ENCODE measurements around the gene ABCC5. TPM values are rescaled to one million over a fixed set of nuclear protein-coding genes. Genes with fewer than 3 reads are reported as not detected.

The ABCC5 gene
- total RNA-seq, 1 donor from 2014 or later, result 35.8 TPM

DNA sequence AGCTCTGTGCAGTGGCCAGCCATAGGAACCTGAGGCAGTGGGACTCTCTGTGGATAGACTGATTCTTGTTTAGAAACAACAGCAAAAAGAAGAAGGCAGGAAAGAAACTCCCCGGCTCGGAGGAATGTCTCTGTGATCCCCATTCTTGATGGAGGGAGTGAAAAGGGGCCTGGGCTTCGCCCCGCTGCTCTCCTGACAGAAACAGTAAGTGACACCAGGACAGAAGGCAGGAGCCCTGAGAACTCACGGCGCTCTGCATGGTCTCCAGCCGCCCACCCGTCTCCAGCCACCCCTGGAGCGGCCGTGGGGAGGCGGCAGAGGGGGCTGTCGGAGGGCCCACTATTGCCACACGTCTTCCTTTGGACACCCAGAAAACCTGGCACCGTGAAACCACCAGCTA is 97.3 kb downstream of the ABCC5 start:
- no peak for ATAC-seq

DNA sequence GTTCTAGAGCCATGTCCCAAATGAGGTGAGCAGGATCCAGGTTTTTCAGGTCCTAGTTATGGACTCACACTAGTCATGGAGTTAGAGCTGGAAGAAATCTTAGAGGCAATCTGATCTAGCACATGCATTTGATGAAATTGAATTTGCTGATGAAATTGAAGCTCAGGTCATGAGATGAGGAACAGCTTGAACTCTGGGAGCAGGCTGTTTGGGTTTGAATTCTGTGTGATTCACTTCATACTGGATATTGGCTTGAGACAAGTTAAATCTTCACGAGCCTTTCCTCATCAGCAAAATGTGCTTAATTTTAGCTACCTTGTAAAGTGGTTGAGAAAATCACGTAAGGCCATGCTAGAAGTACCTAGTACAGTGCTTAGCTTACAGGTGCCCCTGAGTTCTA is 99.5 kb downstream of the ABCC5 start:
- no peak for ATAC-seq

DNA sequence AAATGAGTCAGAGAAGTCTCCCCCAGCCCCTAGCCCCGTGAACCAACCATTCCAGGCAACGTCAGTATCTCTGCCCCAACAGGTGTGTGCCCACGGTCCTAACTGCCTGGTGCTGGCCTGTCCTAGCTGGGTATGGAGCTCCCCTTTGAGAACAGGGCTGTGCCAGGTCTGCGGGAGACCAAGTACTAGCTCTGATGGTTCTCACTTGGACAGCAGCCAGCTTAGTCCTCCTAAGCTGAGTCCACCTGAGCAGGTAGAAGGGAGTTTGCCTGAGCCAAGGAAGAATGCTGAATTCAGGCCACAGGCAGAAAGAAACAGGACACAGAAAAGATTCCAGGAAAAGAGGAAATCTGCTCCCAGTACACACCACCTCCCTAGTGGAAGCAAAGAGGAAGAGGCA is 99.9 kb downstream of the ABCC5 start:
- ATAC-seq, result no peak

DNA sequence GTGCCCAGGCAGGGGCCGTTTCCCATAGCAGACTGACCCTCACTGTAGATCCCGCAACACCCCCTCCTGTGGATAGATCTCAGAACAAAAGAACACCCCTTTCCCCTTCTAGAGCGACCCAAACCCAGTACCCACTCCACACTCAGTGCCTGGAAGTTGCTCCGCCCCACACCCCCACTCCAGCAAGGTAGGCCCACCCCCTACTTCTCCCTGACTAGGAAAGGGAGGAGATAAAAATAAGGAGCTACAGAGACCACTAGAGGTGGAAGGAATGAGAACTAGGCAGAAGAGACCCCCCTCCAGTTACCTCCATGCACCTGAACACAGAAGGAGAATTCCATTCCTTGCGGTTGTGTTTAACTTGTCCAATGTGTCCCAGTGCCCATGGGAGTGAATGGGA is 102.8 kb downstream of the ABCC5 start:
- ATAC-seq, result no peak

DNA sequence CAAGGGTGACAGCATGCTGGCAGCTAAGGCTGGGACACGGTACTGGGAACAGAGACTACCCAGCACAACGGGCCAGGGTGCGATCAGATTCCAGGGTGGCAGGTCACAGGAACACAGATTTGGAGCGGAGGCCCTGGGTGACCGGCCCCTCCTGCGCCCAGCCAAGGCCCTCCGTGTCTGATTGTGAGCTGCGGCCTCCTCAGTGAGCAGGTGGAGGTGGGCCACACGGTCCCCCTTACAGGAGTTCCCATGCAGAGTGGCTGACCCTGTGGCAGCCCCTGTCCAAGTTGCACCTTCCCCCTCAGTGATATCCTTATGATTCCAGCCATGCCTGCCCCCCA is 104.1 kb downstream of the ABCC5 start:
- ATAC-seq, result no peak

DNA sequence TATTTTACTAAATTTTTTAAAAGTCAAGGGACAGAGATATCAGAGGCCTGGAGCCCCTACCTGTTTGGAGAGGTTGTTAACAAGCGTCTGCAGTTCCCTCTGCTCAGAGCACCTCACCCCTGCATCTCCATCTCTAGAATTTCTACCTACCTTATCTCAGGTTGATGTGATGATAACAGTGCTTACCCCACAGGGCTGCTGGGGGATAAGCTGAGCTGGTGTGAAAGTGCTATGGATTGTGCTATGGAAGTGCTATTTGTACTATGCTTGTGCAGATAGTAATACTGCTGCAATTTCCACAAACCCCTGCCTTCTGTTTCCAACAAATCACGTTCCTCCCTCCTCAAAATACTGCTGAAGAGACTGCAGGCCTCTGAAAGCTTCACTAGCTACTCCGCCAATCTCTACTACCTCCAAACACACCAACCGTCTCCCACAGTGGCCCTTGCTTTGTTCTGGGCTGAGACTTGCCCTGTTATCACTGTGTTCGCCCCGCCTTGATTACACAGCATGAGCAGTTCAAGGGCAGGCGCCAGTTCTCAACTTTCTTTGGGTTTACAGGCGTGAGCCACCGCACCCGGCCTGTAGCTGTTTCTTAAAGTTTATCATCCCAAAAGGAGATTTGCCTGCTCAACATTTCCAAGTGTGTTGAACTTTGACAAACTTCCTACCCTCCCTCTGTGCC is 104.6 kb downstream of the ABCC5 start:
- ATAC-seq, result peak; percentile 59

DNA sequence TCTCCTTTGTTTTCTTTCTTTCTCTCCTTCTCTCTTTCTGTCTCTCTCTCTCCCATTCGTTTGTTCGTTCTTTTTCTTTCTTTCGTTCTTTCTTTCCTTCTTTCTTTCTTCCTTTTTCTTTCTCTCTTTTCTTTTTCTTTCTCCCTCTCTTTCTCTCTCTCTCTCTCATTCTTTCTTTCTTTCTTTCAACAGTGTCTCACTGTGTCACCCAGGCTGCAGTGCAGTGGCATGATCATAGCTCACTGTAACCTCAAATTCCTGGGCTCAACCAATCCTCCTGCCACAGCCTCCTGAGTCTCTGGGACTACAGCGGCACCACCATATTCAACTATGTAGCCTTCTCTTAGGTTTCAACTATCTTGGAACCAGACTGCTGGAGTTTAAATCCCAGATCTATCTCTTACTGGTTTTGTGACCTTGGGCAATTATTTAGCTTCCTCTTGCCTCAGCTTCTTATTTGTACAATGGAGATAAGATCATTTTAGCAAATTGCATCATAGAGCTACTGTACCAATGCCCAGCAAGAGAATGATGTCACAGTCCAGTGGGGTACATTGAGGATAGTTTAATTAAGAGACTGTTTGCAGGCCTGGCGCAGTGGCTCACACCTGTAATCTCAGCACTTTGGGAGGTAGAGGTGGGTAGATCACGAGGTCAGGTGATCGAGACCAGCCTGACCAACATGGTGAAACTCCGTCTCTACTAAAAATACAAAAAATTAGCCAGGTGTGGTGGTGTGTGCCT is 105.7 kb downstream of the ABCC5 start:
- no peak for ATAC-seq

DNA sequence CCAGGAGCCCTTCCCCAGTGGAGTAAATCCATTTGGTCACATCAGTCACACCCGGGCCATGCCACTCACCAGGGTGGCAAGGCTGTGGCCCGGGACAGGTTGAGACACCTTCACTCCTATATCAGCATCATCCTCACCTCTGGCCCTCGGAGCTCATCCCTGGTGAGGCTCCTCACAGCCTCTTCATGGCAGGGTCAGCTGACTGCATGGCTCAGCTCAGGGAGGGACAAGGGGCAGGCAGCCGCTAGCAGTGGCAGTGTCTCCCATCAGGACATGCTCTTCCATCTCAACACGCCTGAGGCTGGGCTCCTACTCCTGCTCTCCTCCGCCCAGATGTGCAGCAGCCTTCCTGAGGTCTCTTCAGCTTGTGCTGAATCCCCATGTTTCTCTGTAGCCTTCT is 106.6 kb downstream of the ABCC5 start:
- ATAC-seq, result no peak

DNA sequence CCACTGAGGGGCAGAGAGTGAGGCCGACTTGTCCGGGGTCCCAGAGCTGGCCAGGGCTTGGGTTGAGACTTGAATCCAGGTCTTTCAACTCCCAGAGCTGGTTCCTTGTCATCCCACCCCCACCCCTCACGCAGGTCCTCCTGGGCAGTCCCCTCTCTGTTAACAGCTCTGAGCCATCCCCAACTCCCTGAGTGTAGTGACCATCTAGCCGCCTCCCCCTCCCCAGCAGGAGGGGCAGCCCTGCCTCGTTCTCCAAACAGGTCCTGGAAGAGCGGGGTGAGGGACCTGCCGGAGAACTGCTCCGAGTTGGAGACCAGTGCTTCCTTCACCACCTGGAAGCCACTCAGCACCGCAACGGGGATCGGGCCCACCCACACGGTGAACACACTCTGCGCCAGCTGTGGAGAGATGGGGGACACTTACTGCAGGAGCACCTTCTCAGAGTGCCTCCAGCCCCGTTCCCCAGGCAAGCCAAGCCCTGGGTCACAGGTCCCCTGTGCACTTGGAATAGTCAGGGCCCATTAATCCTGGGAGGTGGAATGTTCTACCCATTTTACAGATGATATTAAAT is 108.6 kb downstream of the ABCC5 start:
- ATAC-seq, result no peak

DNA sequence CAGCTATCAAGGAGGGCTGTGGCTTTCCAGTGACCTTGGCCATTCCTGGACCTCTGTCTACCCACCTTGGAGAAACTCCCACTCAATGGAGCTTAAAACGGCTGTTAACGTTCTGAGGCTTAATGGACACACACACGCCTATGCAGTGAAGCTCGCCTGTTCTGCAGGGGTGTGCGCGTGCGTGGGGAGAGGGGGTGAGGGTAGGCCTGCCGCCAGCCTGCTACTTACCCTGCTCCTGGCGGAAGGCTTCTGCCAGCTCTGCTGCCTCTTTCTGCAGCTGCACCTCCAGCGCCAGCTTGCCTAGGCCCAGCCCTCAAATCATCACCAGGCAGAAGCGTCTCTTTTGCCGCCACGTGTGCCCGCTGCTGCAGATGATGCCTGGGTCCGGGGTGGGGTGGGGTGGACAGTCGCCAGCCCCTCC is 109.8 kb downstream of the ABCC5 start:
- peak; percentile 22 for ATAC-seq

DNA sequence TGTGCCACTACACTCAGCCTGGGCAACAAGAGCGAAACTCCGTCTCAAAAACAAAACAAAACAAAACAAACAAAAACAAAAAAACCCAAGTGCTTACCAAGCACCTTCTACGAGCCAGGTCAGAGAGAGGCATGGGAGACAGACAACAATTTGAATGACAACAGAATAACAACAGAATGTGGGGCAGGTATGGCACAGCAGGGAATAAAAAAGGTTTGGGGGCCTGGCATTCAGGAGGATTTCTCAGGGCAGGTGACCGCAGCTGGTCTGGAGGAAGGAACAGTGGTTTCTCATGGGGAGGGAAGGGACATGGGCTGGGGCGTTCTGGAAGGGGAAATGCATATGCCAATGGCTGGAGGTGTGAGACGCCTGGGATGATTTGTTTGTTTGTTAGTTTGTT is 110.5 kb downstream of the ABCC5 start:
- no peak for ATAC-seq

DNA sequence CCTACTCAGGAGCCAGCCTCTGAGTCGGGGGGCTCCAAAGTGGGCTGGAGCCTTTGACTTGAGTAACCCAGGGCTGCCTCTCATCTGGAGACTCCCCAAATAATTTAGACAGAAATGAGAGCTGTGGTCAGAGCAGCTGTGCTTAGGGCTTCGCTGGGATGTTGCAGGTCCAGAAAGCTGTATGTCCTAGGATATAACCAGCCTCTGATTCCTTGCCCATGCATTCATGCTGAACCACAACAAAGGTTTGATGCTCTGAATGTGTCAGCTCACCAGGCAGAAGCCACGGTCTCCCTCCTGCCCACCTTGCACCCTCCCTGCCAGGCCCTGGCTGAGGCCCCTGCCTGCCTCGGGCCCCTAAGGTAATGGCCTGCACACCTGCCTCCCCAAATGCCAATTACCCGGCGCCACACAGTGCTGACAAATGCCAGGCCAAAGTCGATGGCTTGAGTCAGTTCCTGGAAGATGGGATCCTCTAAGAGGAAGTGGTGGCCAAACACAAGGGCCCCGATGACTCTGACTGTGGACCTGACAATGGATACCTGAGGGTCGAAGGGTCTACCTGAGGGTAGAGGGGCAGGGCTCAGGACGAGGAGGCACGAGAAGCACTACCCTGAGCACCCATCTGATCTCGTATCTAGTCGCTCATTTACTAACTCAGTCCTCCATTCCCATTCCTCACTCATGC is 111.3 kb downstream of the ABCC5 start:
- no peak for ATAC-seq

DNA sequence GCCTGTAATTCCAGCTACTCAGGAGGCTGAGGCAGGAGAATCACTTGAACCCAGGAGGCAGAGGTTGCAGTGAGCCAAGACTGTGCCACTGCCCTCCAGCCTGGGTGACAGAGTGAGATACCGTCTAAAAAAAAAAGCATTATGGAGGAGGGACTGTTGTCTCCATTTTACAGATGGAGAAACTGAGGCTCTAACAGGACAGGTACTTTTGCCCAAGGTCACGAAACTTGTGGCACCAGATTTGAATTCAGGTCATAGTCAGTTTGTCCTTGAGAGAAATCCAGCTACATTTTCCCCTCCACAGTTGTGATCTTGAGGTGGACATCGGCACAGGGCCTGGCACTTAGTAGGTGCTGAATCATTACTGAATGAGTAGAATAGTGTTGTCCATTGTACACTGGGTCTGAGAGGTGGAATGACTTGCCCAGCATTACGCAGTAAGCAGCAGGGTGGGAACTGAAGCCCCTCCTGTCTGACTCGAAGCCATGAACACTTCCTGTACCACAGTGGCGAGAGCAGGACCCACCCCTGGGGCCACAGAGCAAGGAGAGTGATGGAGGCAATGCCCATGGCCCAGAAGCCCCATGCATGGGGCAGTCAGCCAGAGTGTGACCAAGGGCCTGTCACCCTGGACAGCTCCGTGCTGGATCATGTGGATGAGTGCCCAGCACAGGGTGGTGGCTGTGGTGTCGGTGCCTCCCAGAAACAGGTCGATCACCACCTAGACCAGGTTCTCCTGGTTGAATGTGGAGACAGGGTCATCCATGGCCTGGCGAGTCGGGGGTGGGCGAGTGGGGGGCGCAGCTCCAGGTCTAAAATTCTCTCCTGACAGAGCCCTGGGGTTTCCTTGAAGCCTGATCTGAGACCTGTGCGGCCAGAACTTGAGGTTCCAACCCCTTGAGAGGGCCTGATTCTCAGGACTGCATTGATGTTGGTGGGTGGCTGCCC is 112.6 kb downstream of the ABCC5 start:
- ATAC-seq, result peak; percentile 46

DNA sequence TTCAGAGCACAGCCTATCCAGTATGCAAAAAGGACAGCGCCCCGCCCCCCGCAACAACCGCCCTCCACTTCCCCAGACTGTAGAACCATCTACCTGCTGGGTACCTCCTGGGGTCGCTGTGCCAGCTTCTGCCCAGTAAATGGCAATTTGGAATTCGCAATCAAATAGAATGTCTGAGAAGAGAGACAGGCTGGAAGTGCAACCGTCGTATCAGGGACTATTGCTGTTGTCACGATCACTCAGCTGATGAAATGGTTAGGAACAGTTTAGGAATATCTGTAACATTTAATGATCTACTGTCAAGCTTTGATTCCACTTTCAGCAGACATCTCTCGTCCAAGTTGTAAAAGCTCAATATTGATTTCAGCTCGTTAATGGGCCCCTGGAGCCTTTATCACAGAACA is 119.7 kb downstream of the ABCC5 start:
- ATAC-seq, result no peak

DNA sequence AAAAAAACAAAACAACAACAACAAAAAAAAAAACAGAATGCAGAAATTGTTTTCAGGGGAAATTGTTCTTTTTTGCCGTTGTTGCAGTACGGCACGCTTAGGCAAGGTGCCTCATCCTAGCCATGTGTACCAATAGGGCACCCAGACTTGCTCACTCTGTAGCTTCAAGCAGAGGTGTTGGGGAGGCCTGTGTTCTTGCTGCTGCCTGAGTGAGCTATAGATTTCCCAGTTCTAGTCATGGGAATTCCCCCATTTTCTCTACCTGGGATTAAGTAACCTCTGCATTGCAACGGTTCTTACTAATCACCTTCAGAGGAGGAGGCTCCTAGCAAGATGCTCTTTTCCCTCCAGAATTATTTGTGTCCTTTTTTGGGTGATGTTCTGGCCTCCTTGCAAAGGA is 120.1 kb downstream of the ABCC5 start:
- ATAC-seq, result peak; percentile 42

DNA sequence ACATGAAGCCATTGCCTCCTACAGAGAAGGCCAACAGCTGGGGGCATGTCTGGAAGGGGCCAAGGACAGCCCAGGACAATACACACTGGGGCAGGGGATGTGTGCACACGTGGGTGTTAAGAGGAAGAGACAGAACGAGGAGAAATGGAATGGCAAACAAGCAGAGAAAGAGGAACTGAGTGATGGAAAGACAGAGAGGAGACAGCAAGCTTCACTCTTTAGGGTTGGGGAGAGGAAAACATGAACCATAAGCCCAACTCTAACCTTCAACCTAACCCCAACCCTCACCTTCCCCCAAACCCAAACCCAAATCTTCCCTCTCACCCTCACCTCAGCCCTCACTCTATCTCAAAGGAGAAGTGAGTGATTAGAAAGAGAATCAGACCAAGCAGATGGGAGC is 121.1 kb downstream of the ABCC5 start:
- no peak for ATAC-seq

DNA sequence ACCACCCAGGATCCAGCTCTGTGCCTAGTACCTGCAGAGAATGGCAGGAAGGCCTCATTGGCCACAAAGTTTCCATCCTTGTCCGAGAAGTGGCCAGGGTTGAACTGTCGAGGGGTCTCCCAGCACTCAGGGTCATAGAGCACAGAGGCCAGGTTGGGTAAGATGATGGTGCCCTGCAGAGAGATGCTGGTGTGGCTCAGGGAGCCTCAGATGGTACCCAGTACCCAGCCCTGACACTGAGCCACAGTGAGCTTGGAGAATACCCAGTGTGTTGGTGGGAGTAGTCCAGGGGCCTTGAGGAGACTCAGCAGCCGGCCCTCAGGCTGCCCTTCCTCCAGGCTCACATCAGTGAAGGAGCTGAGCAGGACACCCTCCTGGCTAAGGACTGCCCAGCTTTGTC is 121.5 kb downstream of the ABCC5 start:
- ATAC-seq, result peak; percentile 14

DNA sequence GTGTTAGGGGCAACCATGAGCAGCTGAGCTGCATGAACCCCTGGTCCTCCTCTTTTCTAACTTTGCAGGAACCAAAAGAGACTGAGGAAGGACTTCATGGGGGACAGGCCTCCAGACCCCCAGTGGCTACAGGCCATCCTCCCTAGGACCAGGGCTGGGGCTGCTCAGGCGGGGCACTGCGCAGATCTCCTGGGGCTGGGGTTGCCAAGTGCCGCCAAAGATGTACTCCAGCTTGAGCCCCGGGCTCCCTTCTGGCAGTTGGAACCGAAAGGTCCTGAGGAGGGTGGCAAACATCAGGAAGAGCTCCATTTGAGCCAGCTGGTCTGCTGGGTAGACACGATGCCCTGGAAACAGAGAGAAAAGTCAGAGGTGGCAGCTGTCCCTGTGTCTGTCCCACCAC is 121.9 kb downstream of the ABCC5 start:
- ATAC-seq, result no peak

DNA sequence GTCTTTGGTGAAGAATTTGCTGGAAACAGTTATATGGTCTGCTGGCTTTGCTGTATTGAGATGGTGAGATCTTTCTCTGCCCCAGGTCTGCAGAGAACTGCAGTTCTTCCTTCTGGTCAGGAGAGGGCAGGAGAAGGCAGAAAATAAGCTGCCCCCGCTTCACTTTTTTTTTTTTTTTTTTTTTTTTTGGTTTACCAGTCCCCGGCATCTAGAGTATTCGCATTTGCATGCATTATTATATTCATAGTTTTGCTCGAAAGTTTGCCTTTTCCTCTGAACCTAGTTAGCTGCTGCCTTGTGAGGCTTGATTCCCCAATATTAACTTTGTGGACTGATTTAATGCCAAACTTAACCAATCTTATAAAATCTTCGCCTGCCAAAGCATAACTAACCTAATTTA is 122.4 kb downstream of the ABCC5 start:
- peak; percentile 74 for ATAC-seq

DNA sequence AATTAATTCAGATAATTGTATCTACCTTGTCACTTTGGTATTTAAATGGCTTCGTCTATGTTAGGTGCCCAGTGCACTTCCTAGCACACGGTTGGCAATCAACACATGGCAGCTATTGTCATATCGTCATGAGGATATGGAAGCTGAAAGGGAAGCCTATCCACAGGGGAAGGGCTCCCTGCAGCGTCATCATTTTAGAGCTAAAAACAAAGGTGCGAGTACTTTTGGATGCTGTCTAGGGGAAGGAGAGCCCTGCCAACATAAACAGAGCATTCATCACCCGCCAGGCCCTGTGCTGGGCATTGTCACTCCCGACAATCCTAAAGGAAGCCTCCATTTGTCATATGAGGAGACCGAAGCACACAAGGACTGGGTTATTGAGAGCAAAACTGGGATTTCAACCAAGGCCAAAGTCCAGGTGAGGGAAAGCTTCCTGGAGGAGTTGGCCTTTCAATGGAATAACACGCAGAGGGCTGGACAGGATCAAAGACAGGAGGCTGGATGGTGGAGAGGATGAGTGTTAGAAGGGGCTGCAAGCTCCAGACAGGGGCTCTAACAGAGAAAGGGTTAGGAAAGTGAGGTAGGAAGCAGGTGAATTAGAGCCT is 125.0 kb downstream of the ABCC5 start:
- ATAC-seq, result peak; percentile 6

DNA sequence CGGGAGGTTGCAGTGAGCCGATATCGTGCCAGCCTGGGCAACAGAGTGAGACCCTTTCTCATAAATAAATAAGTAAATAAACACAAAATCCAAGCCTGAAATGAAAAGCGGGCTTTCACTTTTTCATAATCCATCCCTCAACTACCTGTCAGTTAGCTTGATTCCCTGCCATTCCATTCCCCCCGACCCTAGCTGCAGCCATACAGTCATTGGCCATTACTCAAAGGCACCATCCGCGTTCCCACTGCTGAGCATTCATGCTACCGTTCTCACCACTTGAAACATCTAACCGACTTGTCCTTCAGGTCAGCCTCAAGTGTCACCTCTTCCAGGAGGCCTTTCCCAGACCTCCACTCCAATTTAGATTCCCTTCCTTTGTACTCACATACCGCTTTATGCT is 131.9 kb downstream of the ABCC5 start:
- no peak for ATAC-seq

Measured in esophagus mucosa (tissue), 1 donor.